Measurements from ENCODE around the gene TMED4. TPM values are rescaled to one million over a fixed set of nuclear protein-coding genes. Genes with fewer than 3 reads are reported as not detected.

Gene TMED4
- total RNA-seq, 1 donor = 90.1 TPM

- H2AFZ ChIP-seq (ENCODE audit: low read length) = no peak overlapping the region
- peaks cover 22% of the 10 kb centered on the region for H3K36me3 ChIP-seq (ENCODE audit: insufficient read depth, low read length)
- H3K4me3 ChIP-seq (ENCODE audit: insufficient read depth, low read length) = no peak overlapping the region
- no peak for TF ChIP-seq CTCF (IDR thresholded peaks at IDR 0.05; ENCODE audit: extremely low read depth, low read depth, low read length)
- peaks cover 91% of the 10 kb centered on the region for H3K79me2 ChIP-seq (ENCODE audit: insufficient read depth, low read length)
- peak overlapping the region; percentile 17 for H3K27ac ChIP-seq (ENCODE audit: low read depth, low read length)
- peaks cover 8% of the 10 kb centered on the region for H4K20me1 ChIP-seq (ENCODE audit: insufficient read depth, low read length)
- H3K4me1 ChIP-seq (ENCODE audit: insufficient read depth, low read length) = peaks cover 22% of the 10 kb centered on the region
- no peak for DNase-seq (ENCODE audit: insufficient read length, low spot score, missing footprints)
- no peaks in the 10 kb centered on the region for H3K27me3 ChIP-seq (ENCODE audit: insufficient read depth, low read length)
- H3K9me3 ChIP-seq (ENCODE audit: low read depth, low read length) = no peaks in the 10 kb centered on the region
- peak overlapping the region; percentile 53 for H3K4me2 ChIP-seq (ENCODE audit: insufficient read depth, low read length)
These were observed 40.5 kb upstream of the TMED4 start for GRCh38 chr7:44622342-44623151.

- Histone ChIP-seq H3K4me1 (ENCODE audit: insufficient read depth, low read length) (peaks cover 29% of the 10 kb centered on the region), H3K79me2 (ENCODE audit: insufficient read depth, low read length) (peaks cover 97% of the 10 kb centered on the region), H4K20me1 (ENCODE audit: insufficient read depth, low read length) (peaks cover 8% of the 10 kb centered on the region), H3K4me2 (ENCODE audit: insufficient read depth, low read length) (no peak overlapping the region), H3K36me3 (ENCODE audit: insufficient read depth, low read length) (peaks cover 22% of the 10 kb centered on the region), H3K27ac (ENCODE audit: low read depth, low read length) (no peak overlapping the region), H3K9me3 (ENCODE audit: low read depth, low read length) (no peaks in the 10 kb centered on the region), H3K27me3 (ENCODE audit: insufficient read depth, low read length) (no peaks in the 10 kb centered on the region), H2AFZ (ENCODE audit: low read length) (no peak overlapping the region), H3K4me3 (ENCODE audit: insufficient read depth, low read length) (no peak overlapping the region)
- no peak for DNase-seq (ENCODE audit: insufficient read length, low spot score, missing footprints)
- no peak for TF ChIP-seq CTCF (IDR thresholded peaks at IDR 0.05; ENCODE audit: extremely low read depth, low read depth, low read length)
These were observed 39.7 kb upstream of the TMED4 start for GRCh38 chr7:44621750-44622103.

GRCh38 chr7:44621034-44621749 lies 39.2 kb upstream of the TMED4 start:
- peak; percentile 57 for DNase-seq (ENCODE audit: insufficient read length, low spot score, missing footprints)
- no peak for TF ChIP-seq CTCF (IDR thresholded peaks at IDR 0.05; ENCODE audit: extremely low read depth, low read depth, low read length)

GRCh38 chr7:44618753-44619152 lies 36.7 kb upstream of the TMED4 start:
- Histone ChIP-seq H3K4me2 (ENCODE audit: insufficient read depth, low read length) (no peak overlapping the region), H3K27me3 (ENCODE audit: insufficient read depth, low read length) (no peaks in the 10 kb centered on the region), H3K4me1 (ENCODE audit: insufficient read depth, low read length) (peaks cover 34% of the 10 kb centered on the region), H3K79me2 (ENCODE audit: insufficient read depth, low read length) (peaks cover 94% of the 10 kb centered on the region), H3K27ac (ENCODE audit: low read depth, low read length) (no peak overlapping the region), H4K20me1 (ENCODE audit: insufficient read depth, low read length) (peaks cover 8% of the 10 kb centered on the region), H2AFZ (ENCODE audit: low read length) (no peak overlapping the region), H3K9me3 (ENCODE audit: low read depth, low read length) (no peaks in the 10 kb centered on the region), H3K4me3 (ENCODE audit: insufficient read depth, low read length) (no peak overlapping the region), H3K36me3 (ENCODE audit: insufficient read depth, low read length) (peaks cover 2% of the 10 kb centered on the region)
- no peak for TF ChIP-seq CTCF (IDR thresholded peaks at IDR 0.05; ENCODE audit: extremely low read depth, low read depth, low read length)
- DNase-seq (ENCODE audit: insufficient read length, low spot score, missing footprints) = no peak

More at GRCh38 chr7:44621034-44621749, 39.2 kb upstream of the TMED4 start:
- H3K9me3 ChIP-seq (ENCODE audit: low read depth, low read length) = no peaks in the 10 kb centered on the region
- no peak overlapping the region for H3K4me3 ChIP-seq (ENCODE audit: insufficient read depth, low read length)
- no peak overlapping the region for H2AFZ ChIP-seq (ENCODE audit: low read length)
- H3K36me3 ChIP-seq (ENCODE audit: insufficient read depth, low read length) = peaks cover 19% of the 10 kb centered on the region
- no peak overlapping the region for H3K4me2 ChIP-seq (ENCODE audit: insufficient read depth, low read length)
- peak overlapping the region; percentile 42 for H3K27ac ChIP-seq (ENCODE audit: low read depth, low read length)
- H3K79me2 ChIP-seq (ENCODE audit: insufficient read depth, low read length) = peaks cover 94% of the 10 kb centered on the region
- no peaks in the 10 kb centered on the region for H3K27me3 ChIP-seq (ENCODE audit: insufficient read depth, low read length)
- H3K4me1 ChIP-seq (ENCODE audit: insufficient read depth, low read length) = peaks cover 29% of the 10 kb centered on the region
- H4K20me1 ChIP-seq (ENCODE audit: insufficient read depth, low read length) = peaks cover 8% of the 10 kb centered on the region

All from osteoblast (primary cell).